OCI-LY1 (cell line): ENCODE results near the gene SNX12.

Source experiments
- H2AFZ ChIP-seq: fragments of 200-600 bp; sonication (generic), shearing (Covaris generic); 2 replicates; pipeline ENCODE4 v1.6.0; 2014; ENCODE audit warnings: antibody characterized with exemption, mild to moderate bottlenecking, low read length
- H3F3A ChIP-seq: fragments of 200-600 bp; sonication (generic), shearing (Covaris generic); 2 replicates; pipeline ENCODE4 v1.6.0; 2014; ENCODE audit warnings: mild to moderate bottlenecking, antibody characterized with exemption, low read length, moderate library complexity; ENCODE audit not compliant: insufficient read depth
- H3K27ac ChIP-seq: fragments of 200-600 bp; sonication (generic); 2 replicates; pipeline ENCODE4 v1.5.1; 2014; ENCODE audit warnings: low read length, mixed run types, mild to moderate bottlenecking, low read depth; ENCODE audit not compliant: poor library complexity, severe bottlenecking
- H3K27me3 ChIP-seq: fragments of 200-600 bp; sonication (generic); 2 replicates; pipeline ENCODE4 v1.6.0; 2014; ENCODE audit warnings: antibody characterized with exemption, mild to moderate bottlenecking, low read length, moderate library complexity; ENCODE audit not compliant: insufficient read depth
- H3K36me3 ChIP-seq: fragments of 200-600 bp; sonication (generic); 2 replicates; pipeline ENCODE4 v1.6.1; 2014; ENCODE audit warnings: mild to moderate bottlenecking, antibody characterized with exemption, low read length, moderate library complexity, mixed read lengths; ENCODE audit not compliant: insufficient read depth
- H3K4me1 ChIP-seq: fragments of 200-600 bp; sonication (generic); 2 replicates; pipeline ENCODE4 v1.5.1; 2014; ENCODE audit warnings: mild to moderate bottlenecking, low read length, moderate library complexity; ENCODE audit not compliant: insufficient read depth, severe bottlenecking
- H3K4me2 ChIP-seq: fragments of 200-600 bp; sonication (generic), shearing (Covaris generic); 2 replicates; pipeline ENCODE4 v1.6.1; 2014; ENCODE audit warnings: low read length
- H3K4me3 ChIP-seq: fragments of 200-600 bp; sonication (generic); 2 replicates; pipeline ENCODE4 v1.5.1; 2014; ENCODE audit warnings: low read length, low read depth, mild to moderate bottlenecking, mixed read lengths; ENCODE audit not compliant: poor library complexity, severe bottlenecking
- H3K79me2 ChIP-seq: fragments of 200-600 bp; shearing (Covaris generic); 2 replicates; pipeline ENCODE4 v1.6.1; 2016; ENCODE audit warnings: mixed run types, low read length, mixed read lengths; ENCODE audit not compliant: insufficient read depth
- H3K9ac ChIP-seq: fragments of 200-600 bp; sonication (generic), shearing (Covaris generic); 2 replicates; pipeline ENCODE4 v1.6.1; 2014; ENCODE audit warnings: mild to moderate bottlenecking, low read length, mixed read lengths
- H3K9me2 ChIP-seq: fragments of 200-600 bp; sonication (generic), shearing (Covaris generic); 2 replicates; pipeline ENCODE4 v1.6.1; 2014; ENCODE audit warnings: low read depth, mild to moderate bottlenecking, low read length, mixed read lengths
- H3K9me3 ChIP-seq: fragments of 200-600 bp; shearing (Covaris generic); 2 replicates; pipeline ENCODE4 v1.6.1; 2014; ENCODE audit warnings: low read length, mixed read lengths
- H4K20me1 ChIP-seq: fragments of 200-600 bp; sonication (generic), shearing (Covaris generic); 2 replicates; pipeline ENCODE4 v1.6.0; 2016; ENCODE audit warnings: mild to moderate bottlenecking, low read length; ENCODE audit not compliant: insufficient read depth
- EZH2 ChIP-seq: fragments of 200-600 bp; sonication (generic), shearing (Covaris generic); IDR thresholded peaks from 2 replicates; pipeline ENCODE4 v1.8.0; 2017; ENCODE audit warnings: borderline replicate concordance, mixed run types, mild to moderate bottlenecking, antibody characterized with exemption, low read length, moderate library complexity, mixed read lengths
- TF ChIP-seq, protein P1 (sequence below): fragments of 200-600 bp; sonication (generic), shearing (Covaris generic); IDR thresholded peaks from 2 replicates; pipeline ENCODE4 v1.5.1; 2017; ENCODE audit warnings: mild to moderate bottlenecking, antibody characterized with exemption, low read length, moderate library complexity, mixed read lengths

The SNX12 gene

DNA sequence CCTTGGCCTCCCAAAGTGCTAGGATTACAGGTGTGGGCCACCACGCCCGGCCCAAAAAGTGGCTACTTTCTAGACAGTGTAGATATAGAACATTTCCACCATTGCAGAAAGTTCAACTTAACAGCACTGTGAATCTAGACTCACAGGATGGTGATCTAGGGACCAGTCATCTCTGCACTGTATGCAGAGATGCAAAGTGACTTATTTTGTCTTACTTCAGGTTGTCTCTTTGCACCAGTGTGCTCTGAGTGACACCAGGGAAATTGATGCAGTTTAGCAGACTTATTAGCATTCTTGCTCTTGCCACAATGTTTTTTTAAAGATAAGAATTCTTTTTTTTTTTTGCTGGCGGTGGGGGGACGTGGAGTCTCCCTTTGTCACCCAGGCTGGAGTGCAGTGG is 14.7 kb upstream of the SNX12 start:
- Histone ChIP-seq H2AFZ (no peak overlapping the region), H3K9me2 (no peaks in the 10 kb centered on the region), H3F3A (no peaks in the 10 kb centered on the region), H3K27me3 (no peaks in the 10 kb centered on the region), H3K4me1 (no peaks in the 10 kb centered on the region), H3K27ac (no peak overlapping the region), H3K36me3 (no peaks in the 10 kb centered on the region), H3K4me3 (no peak overlapping the region), H3K9ac (no peak overlapping the region), H3K4me2 (no peak overlapping the region), H3K79me2 (no peaks in the 10 kb centered on the region), H3K9me3 (no peaks in the 10 kb centered on the region), H4K20me1 (no peaks in the 10 kb centered on the region)
- no peak for TF ChIP-seq EZH2
- TF ChIP-seq, protein P1, sequence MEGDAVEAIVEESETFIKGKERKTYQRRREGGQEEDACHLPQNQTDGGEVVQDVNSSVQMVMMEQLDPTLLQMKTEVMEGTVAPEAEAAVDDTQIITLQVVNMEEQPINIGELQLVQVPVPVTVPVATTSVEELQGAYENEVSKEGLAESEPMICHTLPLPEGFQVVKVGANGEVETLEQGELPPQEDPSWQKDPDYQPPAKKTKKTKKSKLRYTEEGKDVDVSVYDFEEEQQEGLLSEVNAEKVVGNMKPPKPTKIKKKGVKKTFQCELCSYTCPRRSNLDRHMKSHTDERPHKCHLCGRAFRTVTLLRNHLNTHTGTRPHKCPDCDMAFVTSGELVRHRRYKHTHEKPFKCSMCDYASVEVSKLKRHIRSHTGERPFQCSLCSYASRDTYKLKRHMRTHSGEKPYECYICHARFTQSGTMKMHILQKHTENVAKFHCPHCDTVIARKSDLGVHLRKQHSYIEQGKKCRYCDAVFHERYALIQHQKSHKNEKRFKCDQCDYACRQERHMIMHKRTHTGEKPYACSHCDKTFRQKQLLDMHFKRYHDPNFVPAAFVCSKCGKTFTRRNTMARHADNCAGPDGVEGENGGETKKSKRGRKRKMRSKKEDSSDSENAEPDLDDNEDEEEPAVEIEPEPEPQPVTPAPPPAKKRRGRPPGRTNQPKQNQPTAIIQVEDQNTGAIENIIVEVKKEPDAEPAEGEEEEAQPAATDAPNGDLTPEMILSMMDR = no peak

DNA sequence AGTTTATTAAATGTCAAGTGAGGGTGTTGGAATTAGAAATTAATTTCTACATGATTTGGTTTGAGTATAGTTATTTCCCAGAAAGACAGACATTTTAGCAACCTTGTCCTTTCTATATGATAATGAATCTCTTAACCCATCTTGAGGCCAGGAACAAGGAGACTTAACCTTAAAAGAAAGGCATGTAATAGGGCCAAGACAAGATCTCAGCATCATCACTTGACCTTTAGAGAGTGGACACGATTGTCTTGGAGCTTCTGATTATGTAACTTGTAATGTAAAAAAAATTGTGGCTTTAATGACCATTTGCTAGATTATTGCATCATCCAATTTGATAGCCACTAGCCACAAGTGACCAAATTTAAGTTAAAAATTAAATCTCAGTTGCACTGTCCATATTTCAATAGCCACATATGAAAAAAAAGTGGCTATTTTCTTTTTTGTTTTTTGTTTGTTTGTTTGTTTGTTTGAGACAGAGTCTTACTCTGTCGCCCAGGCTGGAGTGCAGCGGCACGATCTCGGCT is 14.1 kb upstream of the SNX12 start:
- Histone ChIP-seq H3K4me3 (no peak overlapping the region), H3K9ac (no peak overlapping the region), H4K20me1 (no peaks in the 10 kb centered on the region), H3K9me3 (no peaks in the 10 kb centered on the region), H3K9me2 (no peaks in the 10 kb centered on the region), H3K36me3 (no peaks in the 10 kb centered on the region), H3K27me3 (no peaks in the 10 kb centered on the region), H3K79me2 (no peaks in the 10 kb centered on the region), H3K4me1 (no peaks in the 10 kb centered on the region), H3F3A (no peaks in the 10 kb centered on the region), H3K27ac (no peak overlapping the region), H2AFZ (no peak overlapping the region), H3K4me2 (no peak overlapping the region)
- TF ChIP-seq, protein P1 = no peak
- TF ChIP-seq EZH2 = no peak

DNA sequence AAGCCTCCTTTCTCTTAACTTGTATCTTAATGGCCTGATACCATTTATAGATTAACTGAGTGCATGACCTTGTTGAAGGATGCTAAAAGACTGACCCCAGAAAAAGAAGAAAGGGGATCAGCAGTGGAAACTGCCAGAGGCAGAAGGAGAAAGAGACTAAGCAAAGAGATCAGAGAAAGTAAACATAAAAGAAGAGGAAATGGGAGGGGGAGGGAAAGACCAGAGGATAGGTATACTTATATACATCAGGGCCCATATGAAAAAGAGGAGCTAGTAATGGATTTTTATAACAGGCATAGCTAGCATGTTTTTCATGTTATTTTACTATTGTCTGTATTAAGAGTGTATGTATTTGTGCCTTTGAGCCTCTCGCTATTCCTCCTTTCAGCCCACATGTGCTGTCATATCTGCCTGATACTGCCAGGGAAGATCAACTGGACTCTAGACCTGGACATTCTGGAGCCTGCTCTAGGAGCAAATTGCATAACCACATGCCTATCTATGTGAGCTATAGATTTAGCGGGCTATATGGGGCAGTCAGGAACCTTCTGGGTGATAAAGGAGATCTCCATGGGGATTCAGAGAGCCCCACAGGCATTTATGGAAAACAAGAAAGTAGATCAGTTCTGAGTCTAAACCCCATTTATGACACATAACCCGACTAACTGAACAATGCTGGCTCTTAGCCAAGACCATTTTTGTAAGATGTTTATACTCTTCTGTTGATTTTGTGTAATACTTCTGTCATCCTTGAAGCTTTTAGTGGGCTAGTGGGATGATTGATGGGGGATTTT is 13.4 kb upstream of the SNX12 start:
- H3K27me3 ChIP-seq = no peaks in the 10 kb centered on the region
- TF ChIP-seq EZH2 = no peak
- TF ChIP-seq, protein P1 = no peak
- no peaks in the 10 kb centered on the region for H3F3A ChIP-seq
- H3K79me2 ChIP-seq = no peaks in the 10 kb centered on the region
- H3K4me1 ChIP-seq = no peaks in the 10 kb centered on the region
- no peak overlapping the region for H2AFZ ChIP-seq
- no peaks in the 10 kb centered on the region for H3K9me3 ChIP-seq
- no peaks in the 10 kb centered on the region for H3K36me3 ChIP-seq
- H3K4me2 ChIP-seq = no peak overlapping the region
- H4K20me1 ChIP-seq = no peaks in the 10 kb centered on the region
- no peaks in the 10 kb centered on the region for H3K9me2 ChIP-seq
- no peak overlapping the region for H3K27ac ChIP-seq
- no peak overlapping the region for H3K4me3 ChIP-seq
- H3K9ac ChIP-seq = no peak overlapping the region
